HG03460 (cell line): ENCODE measurements around the gene GUCY2C.

ENCODE experiments used
- ATAC-seq: cut with Tn5 transposase; IDR thresholded peaks from one replicate; pipeline ENCODE4 v1.9.1; 2021; ENCODE audit not compliant: unreplicated experiment

The GUCY2C gene

GRCh38 chr12:14629832-14630710, 66.3 kb downstream of the GUCY2C start:
- ATAC-seq: peak; percentile 98

GRCh38 chr12:14628771-14629170, 67.6 kb downstream of the GUCY2C start:
- ATAC-seq: no peak

- peak; percentile 76 for ATAC-seq
Measured at GRCh38 chr12:14621826-14622225, 74.6 kb downstream of the GUCY2C start.

- peak; percentile 61 for ATAC-seq
Measured at GRCh38 chr12:14619741-14620501, 76.5 kb downstream of the GUCY2C start.

GRCh38 chr12:14618983-14619382, 77.4 kb downstream of the GUCY2C start:
- no peak for ATAC-seq

- ATAC-seq: peak; percentile 31
Measured at GRCh38 chr12:14614704-14615121, 81.7 kb downstream of the GUCY2C start.

- ATAC-seq: peak; percentile 98
Measured at GRCh38 chr12:14613718-14614117, 82.7 kb downstream of the GUCY2C start.

GRCh38 chr12:14612898-14613445, 83.4 kb downstream of the GUCY2C start:
- ATAC-seq: no peak

- ATAC-seq: no peak
Measured at GRCh38 chr12:14612250-14612649, 84.1 kb downstream of the GUCY2C start.

- ATAC-seq: no peak
Measured at GRCh38 chr12:14611640-14612203, 84.7 kb downstream of the GUCY2C start.

- ATAC-seq: no peak
Measured at GRCh38 chr12:14607568-14607967, 88.8 kb downstream of the GUCY2C start.

- no peak for ATAC-seq
Measured at GRCh38 chr12:14605401-14605989, 90.9 kb downstream of the GUCY2C start.

- ATAC-seq: no peak
Measured at GRCh38 chr12:14601692-14602478, 94.5 kb downstream of the GUCY2C start.

- ATAC-seq: no peak
Measured at GRCh38 chr12:14597480-14597879, 98.9 kb downstream of the GUCY2C start.

- ATAC-seq: no peak
Measured at GRCh38 chr12:14591719-14592118, 104.7 kb downstream of the GUCY2C start.

- ATAC-seq: no peak
Measured at GRCh38 chr12:14589169-14590004, 107.0 kb downstream of the GUCY2C start.

- ATAC-seq: no peak
Measured at GRCh38 chr12:14588571-14588970, 107.8 kb downstream of the GUCY2C start.

- no peak for ATAC-seq
Measured at GRCh38 chr12:14578646-14579045, 117.8 kb downstream of the GUCY2C start.

GRCh38 chr12:14577344-14577743, 119.1 kb downstream of the GUCY2C start:
- ATAC-seq: peak; percentile 85
